ENCODE data around the gene CUL1. TPM values are rescaled to one million over a fixed set of nuclear protein-coding genes. Genes with fewer than 3 reads are reported as not detected.

The CUL1 gene
- total RNA-seq, 1 experiment from 2014 or later = 43.6 TPM

- no peak for DNase-seq
- H3K27ac ChIP-seq (ENCODE audit: low read length) = no peak overlapping the region
- no peaks in the 10 kb centered on the region for H3K9me2 ChIP-seq (replicated peaks; ENCODE audit: low read length)
- H3K9ac ChIP-seq (ENCODE audit: low read length) = no peak overlapping the region
- H3K4me3 ChIP-seq (ENCODE audit: low read length) = no peak overlapping the region
- no peaks in the 10 kb centered on the region; the same call in 1 of the 2 replicates for H3K9me3 ChIP-seq (ENCODE audit: low read length)
- H3F3A ChIP-seq (ENCODE audit: low read length, unreplicated experiment) = no peaks in the 10 kb centered on the region
- no peaks in the 10 kb centered on the region for H4K20me1 ChIP-seq (ENCODE audit: low read length)
- peaks cover 67% of the 10 kb centered on the region for H3K36me3 ChIP-seq (ENCODE audit: low read depth, low read length)
- no peak for TF ChIP-seq EZH2phosphoT487 (IDR thresholded peaks at IDR 0.05; ENCODE audit: borderline replicate concordance, low read length)
- no peak for TF ChIP-seq EZH2 (IDR thresholded peaks at IDR 0.05; ENCODE audit: low read length, unreplicated experiment)
- TF ChIP-seq, protein P1, sequence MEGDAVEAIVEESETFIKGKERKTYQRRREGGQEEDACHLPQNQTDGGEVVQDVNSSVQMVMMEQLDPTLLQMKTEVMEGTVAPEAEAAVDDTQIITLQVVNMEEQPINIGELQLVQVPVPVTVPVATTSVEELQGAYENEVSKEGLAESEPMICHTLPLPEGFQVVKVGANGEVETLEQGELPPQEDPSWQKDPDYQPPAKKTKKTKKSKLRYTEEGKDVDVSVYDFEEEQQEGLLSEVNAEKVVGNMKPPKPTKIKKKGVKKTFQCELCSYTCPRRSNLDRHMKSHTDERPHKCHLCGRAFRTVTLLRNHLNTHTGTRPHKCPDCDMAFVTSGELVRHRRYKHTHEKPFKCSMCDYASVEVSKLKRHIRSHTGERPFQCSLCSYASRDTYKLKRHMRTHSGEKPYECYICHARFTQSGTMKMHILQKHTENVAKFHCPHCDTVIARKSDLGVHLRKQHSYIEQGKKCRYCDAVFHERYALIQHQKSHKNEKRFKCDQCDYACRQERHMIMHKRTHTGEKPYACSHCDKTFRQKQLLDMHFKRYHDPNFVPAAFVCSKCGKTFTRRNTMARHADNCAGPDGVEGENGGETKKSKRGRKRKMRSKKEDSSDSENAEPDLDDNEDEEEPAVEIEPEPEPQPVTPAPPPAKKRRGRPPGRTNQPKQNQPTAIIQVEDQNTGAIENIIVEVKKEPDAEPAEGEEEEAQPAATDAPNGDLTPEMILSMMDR (conservative IDR thresholded peaks at IDR 0.05; ENCODE audit: low read depth, low read length) = no peak
- no peak overlapping the region for H3K4me2 ChIP-seq (ENCODE audit: low read length)
- ChIA-PET CTCF (no interaction called here), POLR2A (ENCODE audit: unreplicated experiment) (no interaction called here)
- no TSS peak for BruUV-seq (replicated peaks)
- no peaks in the 10 kb centered on the region for H3K79me2 ChIP-seq (ENCODE audit: low read length)
- no peaks in the 10 kb centered on the region for H3K4me1 ChIP-seq (ENCODE audit: insufficient read depth, low read length)
- no peaks in the 10 kb centered on the region for H3K27me3 ChIP-seq (ENCODE audit: low read length)
- intact Hi-C loops (cut with micrococcal nuclease) = no loop called here
- ATAC-seq = no peak
- H2AFZ ChIP-seq (ENCODE audit: low read length) = no peak overlapping the region
These were observed 95.8 kb downstream of the CUL1 start for GRCh38 chr7:148794476-148794875.

- no peak overlapping the region for H3K27ac ChIP-seq (ENCODE audit: low read length)
- ATAC-seq (no peak), DNase-seq (no peak)
- intact Hi-C loops (cut with micrococcal nuclease) = loop anchor here (5.0 kb wide), 1 partner anchor 165 kb away; no protein-coding TSS in a partner anchor
- TF ChIP-seq EZH2 (IDR thresholded peaks at IDR 0.05; ENCODE audit: low read length, unreplicated experiment) = no peak
- TF ChIP-seq, protein P1 (conservative IDR thresholded peaks at IDR 0.05; ENCODE audit: low read depth, low read length) = no peak
- no peak for TF ChIP-seq EZH2phosphoT487 (IDR thresholded peaks at IDR 0.05; ENCODE audit: borderline replicate concordance, low read length)
- ChIA-PET CTCF (interaction anchor here (0.6 kb wide), 1 partner anchor 209 kb away, joined by 3 read pairs; no protein-coding TSS in a partner anchor), POLR2A (ENCODE audit: unreplicated experiment) (no interaction called here)
- no peaks in the 10 kb centered on the region for H3K79me2 ChIP-seq (ENCODE audit: low read length)
- no peak overlapping the region for H2AFZ ChIP-seq (ENCODE audit: low read length)
- no peak overlapping the region for H3K4me3 ChIP-seq (ENCODE audit: low read length)
- no peaks in the 10 kb centered on the region for H3F3A ChIP-seq (ENCODE audit: low read length, unreplicated experiment)
- H4K20me1 ChIP-seq (ENCODE audit: low read length) = no peaks in the 10 kb centered on the region
- BruUV-seq (replicated peaks) = no TSS peak
- H3K4me2 ChIP-seq (ENCODE audit: low read length) = no peak overlapping the region
- H3K9me2 ChIP-seq (replicated peaks; ENCODE audit: low read length) = no peaks in the 10 kb centered on the region
- no peak overlapping the region for H3K9ac ChIP-seq (ENCODE audit: low read length)
- H3K4me1 ChIP-seq (ENCODE audit: insufficient read depth, low read length) = no peaks in the 10 kb centered on the region
- peaks cover 51% of the 10 kb centered on the region for H3K36me3 ChIP-seq (ENCODE audit: low read depth, low read length)
- H3K27me3 ChIP-seq (ENCODE audit: low read length) = no peaks in the 10 kb centered on the region
- no peaks in the 10 kb centered on the region; the same call in 1 of the 2 replicates for H3K9me3 ChIP-seq (ENCODE audit: low read length)
These were observed 98.1 kb downstream of the CUL1 start for GRCh38 chr7:148796841-148797240.

DNA sequence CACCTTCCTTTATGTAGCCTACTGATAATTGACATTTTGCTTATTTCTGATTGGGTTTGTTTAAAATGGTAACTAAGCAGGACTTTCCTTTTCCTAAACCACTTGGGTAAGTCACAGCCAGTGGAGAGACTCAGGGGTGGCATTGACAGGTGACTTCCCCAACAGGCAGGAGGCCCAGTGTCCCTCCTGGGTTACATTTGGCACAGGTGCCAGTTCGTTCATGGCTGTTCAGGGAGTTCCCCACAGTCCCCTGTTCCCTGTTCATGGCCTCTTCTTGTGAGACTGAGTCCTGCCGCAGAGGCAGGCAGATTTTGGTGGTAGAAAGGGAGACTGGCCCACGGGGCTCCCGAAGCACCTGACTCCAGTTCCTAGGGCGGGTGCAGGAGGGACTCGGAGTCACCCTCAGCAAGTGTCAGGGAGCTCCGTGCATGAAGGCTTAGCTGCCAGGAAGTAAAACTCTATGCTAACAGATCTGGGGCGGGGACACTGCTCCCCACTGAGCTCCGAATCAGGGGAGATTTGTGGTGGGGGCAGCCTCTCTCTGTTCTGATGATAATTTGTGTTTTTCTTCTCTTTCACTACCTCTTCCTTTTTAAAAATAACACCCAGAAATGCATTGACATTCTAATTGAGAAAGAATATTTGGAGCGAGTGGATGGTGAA lies 101.3 kb downstream of the CUL1 start:
- ChIA-PET CTCF (no interaction called here), POLR2A (ENCODE audit: unreplicated experiment) (no interaction called here)
- Histone ChIP-seq H3K9me2 (replicated peaks; ENCODE audit: low read length) (no peaks in the 10 kb centered on the region), H3K36me3 (ENCODE audit: low read depth, low read length) (peaks cover 24% of the 10 kb centered on the region), H2AFZ (ENCODE audit: low read length) (no peak overlapping the region), H3K4me2 (ENCODE audit: low read length) (no peak overlapping the region), H3K27me3 (ENCODE audit: low read length) (no peaks in the 10 kb centered on the region), H3K79me2 (ENCODE audit: low read length) (no peaks in the 10 kb centered on the region), H3K9me3 (ENCODE audit: low read length) (no peaks in the 10 kb centered on the region), H4K20me1 (ENCODE audit: low read length) (no peaks in the 10 kb centered on the region), H3K9ac (ENCODE audit: low read length) (no peak overlapping the region), H3K4me1 (ENCODE audit: insufficient read depth, low read length) (no peaks in the 10 kb centered on the region), H3K27ac (ENCODE audit: low read length) (no peak overlapping the region), H3K4me3 (ENCODE audit: low read length) (no peak overlapping the region), H3F3A (ENCODE audit: low read length, unreplicated experiment) (no peaks in the 10 kb centered on the region)
- intact Hi-C loops (cut with micrococcal nuclease) = loop anchor here (5.0 kb wide), 1 partner anchor 162 kb away; no protein-coding TSS in a partner anchor
- no TSS peak for BruUV-seq (replicated peaks)
- no peak for DNase-seq
- no peak for TF ChIP-seq EZH2 (IDR thresholded peaks at IDR 0.05; ENCODE audit: low read length, unreplicated experiment)
- TF ChIP-seq, protein P1 (conservative IDR thresholded peaks at IDR 0.05; ENCODE audit: low read depth, low read length) = no peak
- no peak for TF ChIP-seq EZH2phosphoT487 (IDR thresholded peaks at IDR 0.05; ENCODE audit: borderline replicate concordance, low read length)
- no peak for ATAC-seq

All from PC-3 (cell line).